DMS114 treated with DMSO at 0.1 percent for 48 hours (cell line): Measurements from ENCODE around the gene KLHL2.
"Not testable (repeated sequence)": the region's sequence is repeated elsewhere in the genome, so short reads cannot be mapped to it uniquely, and the experiment has no call there.

Experiments used
- DNase-seq: peaks from one replicate; lab custom pipeline; 2025; ENCODE audit not compliant: unreplicated experiment; lab: John Stamatoyannopoulos, UW

Gene KLHL2

DNA sequence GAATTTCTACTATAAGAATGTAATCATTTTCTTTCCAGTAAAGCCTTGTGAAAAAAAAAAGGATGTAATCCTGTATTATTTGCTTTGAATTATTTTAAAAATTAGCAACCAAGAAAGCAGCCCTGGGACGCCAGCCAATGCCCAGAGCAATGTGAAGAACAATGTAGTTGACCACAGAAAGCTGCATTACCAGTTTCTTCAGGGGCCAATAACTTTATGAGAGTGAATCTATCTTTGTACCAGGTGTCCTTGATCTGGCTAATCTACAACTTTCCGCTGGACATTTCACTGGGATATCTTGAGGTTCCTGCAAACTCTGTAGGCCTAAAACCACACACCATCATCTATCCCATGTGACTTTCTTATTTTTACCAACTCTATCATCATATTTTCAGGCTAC is 7.6 kb upstream of the KLHL2 start:
- no peak for DNase-seq

DNA sequence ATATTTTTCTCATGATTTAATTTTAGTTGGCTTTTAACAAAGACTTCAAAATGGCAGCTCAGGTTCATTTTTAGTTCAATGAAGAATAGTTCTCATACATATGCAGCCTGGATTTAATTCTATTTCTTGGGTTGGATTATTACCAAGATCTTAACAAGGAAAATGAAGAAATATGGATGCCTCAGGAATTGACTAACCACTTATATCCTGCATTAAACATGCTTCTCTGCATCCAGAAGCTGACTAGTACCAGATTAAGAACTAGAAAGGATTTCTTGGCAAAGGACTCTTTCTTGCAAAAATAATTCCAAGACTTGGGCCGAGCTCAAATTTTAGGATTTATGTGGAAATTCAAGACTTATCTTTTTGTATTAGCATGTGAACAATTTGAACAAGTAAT is 5.6 kb upstream of the KLHL2 start:
- no peak for DNase-seq

DNA sequence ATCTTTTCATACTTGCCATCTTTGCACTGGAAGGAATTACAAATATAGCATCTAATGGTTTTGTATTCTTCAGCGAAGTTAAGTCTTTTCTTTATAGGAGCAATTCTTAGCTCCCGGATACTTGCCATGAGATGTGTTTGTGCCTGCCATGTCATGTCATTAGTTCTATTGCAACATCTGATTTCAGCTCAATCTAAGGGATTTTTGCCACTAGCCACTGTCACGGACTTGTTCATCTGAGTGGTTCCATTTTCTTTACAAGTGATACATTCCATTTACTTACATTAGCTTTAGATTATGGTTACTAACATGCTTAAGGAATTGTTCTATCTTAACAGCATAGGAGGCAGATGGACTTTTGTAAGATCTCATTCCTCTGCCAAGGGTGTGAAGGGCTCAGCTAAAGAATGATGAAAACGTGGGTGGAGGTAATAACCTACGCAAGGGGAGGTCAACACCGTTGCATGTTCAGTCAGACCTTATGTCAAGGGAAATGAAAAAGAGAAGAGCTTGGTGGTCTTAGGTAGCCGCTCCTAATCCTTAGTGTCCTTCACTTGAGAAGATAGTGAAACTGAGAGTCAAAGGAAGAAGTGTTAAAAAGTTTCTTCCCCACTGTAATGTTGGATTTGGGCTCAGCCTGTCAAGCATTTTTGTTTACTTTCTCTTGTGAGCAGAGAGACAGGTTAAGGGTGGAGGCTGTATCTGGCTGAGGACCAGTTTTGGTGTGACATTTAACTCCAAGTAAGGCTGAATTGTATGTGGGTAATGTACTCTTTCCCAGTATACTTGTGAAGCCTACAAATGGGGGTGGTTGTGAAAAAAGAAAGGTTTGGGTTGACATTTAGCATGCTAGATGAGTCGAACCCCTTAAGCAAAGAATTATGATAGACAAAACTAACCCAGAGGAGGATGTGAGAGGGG is 3.6 kb upstream of the KLHL2 start:
- DNase-seq, result no peak

DNA sequence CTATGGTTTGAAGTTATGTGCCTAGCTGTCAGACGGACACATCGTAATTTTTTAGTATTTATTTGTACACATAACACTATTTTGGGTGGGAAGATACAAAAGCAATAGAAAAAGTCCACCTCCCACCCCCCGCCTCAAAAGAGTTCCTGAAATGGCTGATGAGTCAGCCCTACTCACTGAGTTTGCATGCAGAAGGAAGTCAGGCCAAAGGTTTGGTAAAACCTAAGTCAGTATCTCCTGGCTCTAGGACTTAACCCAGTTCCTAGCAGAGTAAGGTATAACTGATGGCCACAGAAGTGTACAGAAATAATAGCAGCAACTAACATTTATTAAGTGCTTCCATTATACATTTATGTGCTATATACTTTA is 2.9 kb upstream of the KLHL2 start:
- no peak for DNase-seq

DNA sequence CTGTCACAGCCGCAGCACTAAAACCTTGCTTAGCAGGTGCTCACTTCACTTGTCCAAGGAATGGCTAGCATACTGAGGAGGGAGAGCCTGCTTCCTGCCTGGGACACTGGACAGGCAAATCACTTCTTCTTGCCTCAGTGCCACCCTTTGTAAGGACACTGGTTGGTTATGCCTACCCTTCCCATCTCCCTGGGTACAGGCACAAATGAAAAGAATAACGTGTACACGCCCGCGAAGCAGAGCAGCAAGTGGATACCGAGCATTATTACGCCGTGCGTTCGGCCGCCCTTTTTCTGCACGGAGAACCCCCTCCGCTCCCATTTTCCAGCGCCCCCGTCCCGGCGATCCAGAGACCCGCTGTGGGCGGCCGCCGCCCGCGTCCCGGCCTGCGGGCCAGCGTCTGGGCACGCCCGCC is 338 bp upstream of the KLHL2 start:
- DNase-seq, result peak; percentile 18

DNA sequence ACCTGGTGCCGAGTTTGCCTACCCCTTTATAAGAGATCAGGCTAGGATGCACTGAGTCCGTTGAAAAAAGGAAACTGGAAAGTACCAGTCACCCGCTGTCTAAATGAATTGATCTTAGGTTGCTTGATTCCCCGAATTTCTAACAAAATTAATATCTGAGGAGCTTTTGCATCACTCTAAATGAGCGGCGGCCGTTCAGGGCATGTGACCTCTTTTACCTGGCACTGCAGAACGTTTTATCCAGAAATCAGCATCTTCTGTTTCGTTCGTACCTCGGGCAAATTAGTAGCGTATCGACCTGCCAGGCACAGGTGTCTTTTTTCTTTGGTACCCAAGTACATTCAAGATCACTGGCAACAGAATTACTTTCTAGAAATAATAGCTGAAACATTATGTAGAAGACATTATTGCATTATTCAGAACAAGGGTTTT is 876 bp downstream of the KLHL2 start:
- DNase-seq, result peak; percentile 8

DNA sequence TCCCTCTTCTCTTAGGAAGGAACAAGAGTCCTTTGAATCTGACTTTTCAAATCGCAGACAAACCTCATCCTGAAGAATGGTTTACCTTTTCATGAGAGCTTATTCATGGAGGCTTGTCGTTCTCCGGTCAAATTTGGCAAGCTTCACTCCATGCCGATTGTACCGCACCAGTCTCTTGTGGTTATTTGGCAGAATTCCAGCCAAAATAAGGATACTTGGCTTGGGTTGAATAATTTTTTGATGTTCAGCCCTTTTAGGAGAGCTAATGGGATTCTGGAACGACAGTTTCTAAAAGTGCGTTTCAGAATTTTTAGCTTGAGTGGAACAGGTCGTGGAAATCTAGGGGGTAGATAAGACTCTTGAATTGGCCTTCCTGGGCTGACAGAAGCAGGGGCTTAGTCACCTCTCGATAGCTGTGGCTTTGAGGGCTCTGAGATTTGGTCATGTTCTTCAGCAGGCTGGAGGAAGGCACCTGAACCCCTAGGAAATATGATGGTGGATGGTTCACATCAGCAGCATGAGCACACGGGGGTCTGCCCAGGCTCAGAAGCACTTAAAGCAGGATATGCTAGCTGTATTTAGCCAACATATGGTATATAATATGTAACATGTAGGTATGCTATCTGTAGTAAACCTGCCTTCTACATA is 1.5 kb downstream of the KLHL2 start:
- DNase-seq, result no peak

DNA sequence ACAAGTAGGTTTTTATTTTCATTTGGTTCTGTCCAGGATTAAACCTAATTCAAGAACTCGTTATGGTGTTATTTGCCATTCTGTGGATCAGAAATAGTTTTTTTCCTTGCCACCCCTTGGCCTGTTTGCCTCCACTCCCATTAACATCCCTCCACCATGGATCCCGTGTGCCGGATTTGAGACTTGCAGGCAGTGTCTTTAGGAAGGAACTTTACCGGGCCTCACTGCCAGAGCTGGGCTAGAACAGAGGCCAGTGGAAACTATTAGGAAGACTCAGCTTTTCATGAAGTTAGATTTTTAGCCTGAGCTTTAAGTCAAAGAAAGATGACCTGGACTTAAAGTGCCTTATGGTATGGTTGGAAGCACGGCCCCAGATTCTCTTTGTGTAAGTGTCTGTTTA is 2.4 kb downstream of the KLHL2 start:
- DNase-seq, result no peak

DNA sequence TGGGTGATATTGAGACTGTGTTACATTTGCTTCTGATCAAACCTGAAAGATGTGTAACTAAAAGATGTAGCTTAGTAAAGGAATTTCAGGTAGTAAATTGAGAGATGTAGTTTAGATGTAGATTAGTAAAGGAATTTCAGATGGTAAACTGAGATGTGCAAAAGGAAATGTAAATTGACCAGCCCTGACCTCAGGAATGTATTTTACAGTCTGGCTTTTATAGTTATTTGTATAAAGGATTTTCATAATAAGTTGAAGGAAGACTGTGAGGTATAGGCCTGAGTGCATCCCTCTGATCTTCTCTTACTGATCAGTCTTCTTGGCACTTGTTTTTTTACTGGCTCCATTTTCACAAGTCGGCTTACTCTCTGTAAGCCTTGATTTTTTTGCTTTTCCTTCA is 3.2 kb downstream of the KLHL2 start:
- DNase-seq, result no peak

DNA sequence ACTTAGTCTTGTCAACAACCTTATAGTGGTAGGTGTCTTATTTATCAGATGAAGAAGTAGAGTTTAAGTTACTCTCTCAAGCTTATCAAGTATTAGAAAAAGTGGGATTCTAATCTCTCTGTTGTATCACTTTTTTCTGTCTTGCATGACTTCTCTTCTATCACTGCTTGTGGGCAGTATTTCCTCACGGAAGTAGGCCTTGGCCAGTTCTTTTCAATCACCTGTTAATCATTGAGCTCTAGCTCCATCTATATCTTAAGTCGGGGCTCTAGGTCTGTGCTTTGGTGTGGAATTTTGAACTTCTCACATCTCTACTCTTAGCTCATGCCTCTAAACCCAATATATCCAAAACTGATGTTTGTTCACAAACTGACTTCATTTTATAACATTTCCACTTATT is 5.3 kb downstream of the KLHL2 start:
- not testable (repeated sequence) for DNase-seq

DNA sequence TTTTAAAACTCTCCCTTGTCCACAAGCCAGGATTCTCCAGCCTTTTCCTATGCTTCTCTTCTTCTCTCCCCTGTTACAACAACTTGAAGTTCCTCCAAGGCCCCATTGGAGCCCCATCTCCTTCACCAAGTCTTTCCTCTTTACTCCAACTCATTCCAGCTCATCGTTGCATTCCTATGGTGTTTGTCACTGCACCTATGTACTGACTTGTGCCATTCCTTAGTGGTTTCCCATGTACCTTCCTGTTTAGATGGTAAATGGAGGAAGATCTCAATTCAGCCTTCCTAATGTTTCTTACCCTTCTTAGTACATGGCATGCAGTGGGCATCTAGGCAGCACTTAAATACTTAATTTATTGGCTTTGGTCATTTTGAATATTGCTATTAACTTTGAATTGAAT is 6.0 kb downstream of the KLHL2 start:
- DNase-seq, result not testable (repeated sequence)

DNA sequence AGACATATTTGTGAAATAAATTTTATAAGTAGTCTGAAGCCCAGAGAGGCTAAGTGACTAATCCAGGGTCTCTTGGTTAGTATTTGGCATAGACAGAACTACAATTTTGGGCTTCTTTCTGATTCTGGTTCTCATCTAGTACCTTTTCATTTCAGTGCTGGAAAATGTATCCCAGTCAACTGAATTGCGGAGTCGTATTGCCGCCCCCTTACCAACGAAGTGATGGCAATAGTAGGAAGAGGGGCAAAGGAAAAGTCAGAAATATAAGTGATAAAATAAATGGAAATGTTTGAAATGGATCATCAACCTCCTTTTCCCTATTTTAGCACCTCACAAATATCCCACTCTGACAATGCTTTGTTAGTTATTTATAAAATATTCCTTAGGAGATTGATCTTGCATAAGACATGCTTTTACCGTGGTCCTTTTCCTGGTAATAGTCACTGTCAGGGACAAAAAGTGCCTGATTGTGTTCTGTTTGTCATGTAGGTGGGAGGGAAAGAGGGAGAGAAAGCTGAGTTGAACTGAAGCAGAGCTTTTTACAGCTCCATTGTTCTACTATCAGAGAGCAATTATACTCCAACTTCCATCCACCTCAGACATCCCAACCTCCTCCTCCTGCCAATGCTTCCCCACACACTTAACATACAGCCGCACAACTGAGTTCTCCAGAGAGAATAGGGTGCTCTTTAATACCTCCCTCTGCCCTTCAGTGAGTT is 6.8 kb downstream of the KLHL2 start:
- not testable (repeated sequence) for DNase-seq

DNA sequence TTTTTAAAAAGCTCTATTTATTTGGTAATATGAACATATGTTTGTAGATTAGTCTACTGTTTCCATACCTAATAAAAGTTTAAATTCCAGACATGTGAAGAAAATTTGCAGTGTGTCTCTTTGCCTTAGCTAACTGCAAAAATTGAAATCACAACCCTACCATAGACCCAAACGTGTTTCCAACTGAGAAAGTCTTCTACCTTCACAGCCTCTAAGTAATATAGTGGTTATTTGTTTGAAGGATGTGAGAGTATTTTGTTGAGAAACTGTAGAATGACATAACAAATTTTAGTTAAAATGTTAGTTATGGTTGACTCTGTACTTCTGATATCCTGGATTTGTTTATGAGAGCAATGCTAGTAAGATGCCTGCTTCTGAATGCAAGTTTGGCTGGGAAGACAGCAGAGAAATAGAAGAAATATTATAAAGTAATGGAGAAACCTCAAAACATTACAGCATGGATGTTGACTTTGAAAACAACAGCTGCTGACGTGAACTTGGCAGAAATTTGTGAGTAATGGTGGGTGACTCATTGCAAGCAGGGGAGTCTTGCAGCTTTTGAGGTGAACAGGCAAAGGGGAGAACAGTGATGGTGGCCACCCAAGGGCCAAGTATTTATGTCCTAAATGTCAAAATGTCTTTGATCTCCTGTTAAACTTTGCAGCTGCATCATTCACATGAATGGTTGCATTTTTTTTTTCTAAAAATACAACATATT is 7.8 kb downstream of the KLHL2 start:
- DNase-seq, result not testable (repeated sequence)

DNA sequence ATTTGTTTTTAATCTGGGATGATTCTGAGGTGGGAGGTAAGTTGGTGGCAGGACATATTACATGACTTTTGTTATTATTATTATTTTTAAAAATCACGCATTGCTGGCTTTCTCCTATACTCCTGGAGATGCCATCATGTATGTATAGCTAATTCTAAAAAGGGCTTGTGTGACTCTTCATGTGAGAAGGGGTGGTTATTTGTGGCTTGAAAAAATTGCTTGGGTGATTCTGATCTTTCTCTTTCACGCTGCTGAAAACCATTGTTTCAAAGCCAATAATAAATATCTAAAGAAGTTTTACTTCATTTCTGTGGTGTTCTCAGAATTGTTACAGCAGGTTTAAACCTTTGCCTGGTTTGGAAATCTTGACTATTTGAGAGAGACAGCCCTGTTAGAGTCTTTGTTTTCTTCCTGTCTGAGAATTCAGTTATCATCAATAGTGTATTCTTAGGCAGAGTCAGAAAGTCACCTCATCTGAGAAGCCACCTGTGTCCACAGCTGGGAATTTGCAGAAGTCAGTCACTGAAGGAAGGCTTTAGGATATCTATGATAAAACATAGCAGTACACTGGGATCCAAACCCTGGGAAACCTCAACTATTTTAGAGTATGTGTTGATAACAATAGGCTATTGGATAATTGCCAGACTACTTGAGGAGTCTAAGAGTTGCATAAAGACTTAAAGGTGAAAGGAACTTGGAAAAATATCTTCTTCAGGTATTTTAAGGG is 8.6 kb downstream of the KLHL2 start:
- DNase-seq, result not testable (repeated sequence)

DNA sequence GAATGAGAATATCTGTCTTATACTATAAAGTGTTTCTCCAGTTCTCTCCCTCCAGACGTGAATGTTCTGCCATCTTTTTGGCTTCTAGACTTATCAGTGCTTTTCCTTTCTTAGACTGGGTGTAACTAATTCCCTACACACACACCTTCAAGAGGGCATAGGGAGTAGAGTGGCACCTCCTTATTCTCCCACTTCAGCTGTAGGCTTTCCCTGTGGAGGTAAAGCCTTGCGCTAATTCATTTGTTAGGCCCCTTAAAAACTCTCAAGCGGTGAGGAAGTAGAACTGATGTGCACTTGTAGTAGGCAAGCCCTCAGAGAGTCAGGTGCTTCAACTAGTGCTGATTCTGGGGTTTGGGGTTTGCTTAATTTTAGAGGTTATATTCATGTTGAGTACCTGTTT is 10.0 kb downstream of the KLHL2 start:
- no peak for DNase-seq

DNA sequence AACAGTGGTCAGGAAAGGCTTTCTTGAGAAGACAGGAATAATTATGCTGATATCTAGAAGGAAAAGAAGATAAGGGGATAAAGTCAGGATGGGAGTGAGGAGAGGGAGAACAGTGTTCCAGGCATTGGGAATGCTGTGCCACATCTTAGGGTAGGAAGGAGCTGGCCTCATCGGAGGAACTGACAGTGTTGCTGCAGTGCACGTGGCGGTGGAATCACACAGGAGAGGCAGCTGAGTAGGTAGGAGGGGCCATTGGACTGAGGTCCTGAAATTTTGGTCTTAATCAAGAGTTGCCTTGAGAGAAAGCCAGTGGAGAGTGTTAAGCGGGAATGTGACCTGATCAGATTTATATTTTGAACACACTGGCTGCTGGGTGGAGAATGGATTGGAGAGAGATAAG is 13.9 kb downstream of the KLHL2 start:
- DNase-seq, result not testable (repeated sequence)

DNA sequence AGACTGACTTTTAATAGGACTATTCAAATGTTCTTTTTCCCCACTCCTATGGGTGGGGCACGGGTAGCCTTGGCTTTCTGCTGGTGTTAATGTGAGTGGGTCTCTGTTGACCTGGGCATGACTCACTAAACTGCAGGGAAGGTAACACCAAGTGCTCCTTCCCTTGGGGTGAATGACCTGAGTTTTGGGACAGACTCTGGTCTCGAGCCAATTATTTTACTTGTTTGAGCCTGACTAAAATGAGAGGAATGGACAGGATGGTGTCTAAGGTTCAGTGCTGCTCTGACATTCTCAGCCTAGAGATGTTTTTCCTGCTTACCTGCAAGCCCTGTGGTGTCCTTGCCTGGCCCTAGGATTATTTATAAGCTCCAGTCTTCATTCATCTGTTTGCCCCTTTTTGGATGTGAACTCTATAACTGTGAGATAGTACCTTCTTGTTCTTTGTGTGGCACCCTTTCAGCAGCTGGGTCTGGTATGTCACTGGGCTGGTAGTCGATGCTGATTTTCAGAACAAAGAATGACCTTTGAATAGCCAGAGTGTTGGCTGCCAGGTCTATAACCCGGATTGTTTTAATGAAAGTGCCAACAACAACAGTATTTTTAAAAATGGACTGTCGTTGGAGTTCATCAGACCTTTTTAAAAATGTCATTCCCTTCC is 14.8 kb downstream of the KLHL2 start:
- not testable (repeated sequence) for DNase-seq

DNA sequence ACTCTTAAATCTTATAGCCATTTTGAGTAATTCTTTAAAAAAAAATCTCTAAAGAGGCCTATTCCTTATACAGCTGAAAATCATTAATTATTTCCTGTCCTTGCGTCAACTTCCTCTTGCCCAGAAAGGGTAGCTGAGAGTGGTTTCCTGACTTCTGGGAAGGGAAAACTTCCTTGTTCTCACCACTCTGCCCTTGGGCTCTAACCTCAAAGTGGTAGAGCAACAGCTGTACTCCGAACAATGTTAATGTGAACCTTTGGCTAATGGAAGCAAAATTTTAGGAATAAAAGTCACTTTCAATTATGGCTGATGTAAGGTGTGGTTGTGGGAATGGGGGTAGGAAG is 15.3 kb downstream of the KLHL2 start:
- no peak for DNase-seq

DNA sequence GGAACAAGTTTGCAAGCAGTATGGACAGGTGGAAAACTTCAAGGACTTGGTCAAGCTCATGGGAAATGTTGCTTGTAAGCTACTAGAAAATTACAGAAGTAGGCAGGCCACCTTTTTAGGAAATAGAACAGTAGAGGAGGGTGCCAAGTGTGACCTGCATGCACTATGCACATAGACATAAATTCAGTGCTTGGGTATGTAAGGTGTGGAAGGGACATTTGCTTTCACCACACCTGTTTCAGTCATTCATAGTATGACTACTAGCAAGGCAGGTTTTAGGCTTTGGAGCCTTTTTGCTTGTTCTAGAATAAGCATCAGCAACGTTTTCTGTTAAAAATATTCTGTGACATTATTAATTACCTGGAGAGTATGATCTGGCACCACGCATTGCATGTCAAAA is 20.0 kb downstream of the KLHL2 start:
- not testable (repeated sequence) for DNase-seq
